Measurements from ENCODE around the gene KRTAP9-2.
"Not testable (repeated sequence)": the region's sequence is repeated elsewhere in the genome, so short reads cannot be mapped to it uniquely, and the experiment has no call there.

- TF ChIP-seq CTCF (IDR thresholded peaks at IDR 0.05; ENCODE audit: insufficient read depth, low read length); POLR2AphosphoS5 (IDR thresholded peaks at IDR 0.05; ENCODE audit: low read depth): not testable (repeated sequence)
Observed at GRCh38 chr17:41249637-41250240, 23.3 kb downstream of the KRTAP9-2 start, which contains the start of gene KRTAP9-4.

All from HL-60 (cell line).